K562 (cell line): ENCODE results near the gene PTPRF. TPM values are rescaled to one million over a fixed set of nuclear protein-coding genes. Genes with fewer than 3 reads are reported as not detected.
A peak's percentile ranks its signal among the peaks of the same experiment; 100 is the strongest.

Experiments used
- ASH1L ChIP-seq: fragments of 450-650 bp; IDR thresholded peaks from 2 replicates; pipeline ENCODE4 v1.6.1; 2018; ENCODE audit warnings: borderline replicate concordance, mild to moderate bottlenecking, low read depth; ENCODE audit not compliant: partially characterized antibody
- CBX5 ChIP-seq: IDR thresholded peaks from 2 replicates; pipeline ENCODE4 v1.6.1; 2014; ENCODE audit warnings: low read depth, borderline replicate concordance
- E4F1 ChIP-seq: fragments of 250-450 bp; sonication (Bioruptor Pico); IDR thresholded peaks from 2 replicates; pipeline ENCODE4 v1.5.0; 2021; ENCODE audit warnings: mild to moderate bottlenecking, borderline replicate concordance
- ELF2 ChIP-seq: fragments of 250-450 bp; sonication (Bioruptor Pico); IDR thresholded peaks from 2 replicates; pipeline ENCODE4 v1.5.0; 2021; ENCODE audit warnings: mild to moderate bottlenecking
- HDAC8 ChIP-seq: fragments of 450-650 bp; IDR thresholded peaks from 2 replicates; pipeline ENCODE4 v1.6.1; 2016; ENCODE audit warnings: mild to moderate bottlenecking, missing genetic modification characterization, moderate library complexity, missing compliant biosample characterization
- HIVEP1 ChIP-seq: fragments of 250-450 bp; sonication (Bioruptor Pico); IDR thresholded peaks from 2 replicates; pipeline ENCODE4 v1.4.0; 2020; ENCODE audit warnings: mild to moderate bottlenecking
- L3MBTL2 ChIP-seq: fragments of 450-650 bp; IDR thresholded peaks from 2 replicates; pipeline ENCODE4 v1.6.1; 2016; ENCODE audit warnings: mild to moderate bottlenecking, moderate library complexity
- LARP7 ChIP-seq: fragments of 450-650 bp; IDR thresholded peaks from 2 replicates; pipeline ENCODE4 v1.6.1; 2016
- MAZ ChIP-seq, 2 experiments: fragments of 450-650 bp in 1 of 2; sonication (generic) in 1 of 2; formaldehyde crosslinking; IDR thresholded peaks in 1 of 2; conservative IDR thresholded peaks in 1 of 2; 2 replicates each; pipeline versions ENCODE4 v1.4.0 to v1.5.0; 2020; ENCODE audit warnings: mild to moderate bottlenecking in 1 of 2, missing genetic modification reagents in 1 of 2
- NFXL1 ChIP-seq: fragments of 450-650 bp; formaldehyde crosslinking; IDR thresholded peaks from 2 replicates; pipeline ENCODE4 v1.4.0; 2021; ENCODE audit warnings: mild to moderate bottlenecking
- PPARD ChIP-seq: fragments of 250-450 bp; sonication (Bioruptor Pico); IDR thresholded peaks from 2 replicates; pipeline ENCODE4 v1.8.0; 2022; ENCODE audit warnings: inconsistent platforms, mild to moderate bottlenecking, moderate library complexity
- RFX1 ChIP-seq: fragments of 450-650 bp; IDR thresholded peaks from 2 replicates; pipeline ENCODE4 v1.6.1; 2016; ENCODE audit warnings: mild to moderate bottlenecking, moderate library complexity
- SPI1 ChIP-seq: IDR thresholded peaks from 2 replicates; pipeline ENCODE4 v1.6.1; 2011; ENCODE audit warnings: low read depth, low read length, control low read depth, borderline replicate concordance
- ZKSCAN1 ChIP-seq: fragments of 150-350 bp; IDR thresholded peaks from 2 replicates; pipeline ENCODE4 v1.6.1; 2016; ENCODE audit warnings: low read depth, low read length
- ZNF318 ChIP-seq, 2 experiments: fragments of 450-650 bp; IDR thresholded peaks; 2 replicates each; pipeline ENCODE4 v1.6.1; 2016; ENCODE audit warnings: mild to moderate bottlenecking in 2 of 2, borderline replicate concordance in 1 of 2, low read depth in 1 of 2, moderate library complexity in 1 of 2
- ZNF324 ChIP-seq: fragments of 250-450 bp; sonication (Bioruptor Pico); IDR thresholded peaks from 2 replicates; pipeline ENCODE4 v1.4.0; 2020; ENCODE audit warnings: mild to moderate bottlenecking
- ZNF707 ChIP-seq: fragments of 250-450 bp; sonication (Bioruptor Pico); conservative IDR thresholded peaks from 2 replicates; pipeline ENCODE4 v1.8.0; 2022; ENCODE audit warnings: inconsistent platforms, mild to moderate bottlenecking, moderate library complexity
- ZNF717 ChIP-seq: fragments of 250-450 bp; sonication (Bioruptor Pico); IDR thresholded peaks from 2 replicates; pipeline ENCODE4 v1.5.0; 2021
- polyA plus RNA-seq, 8 experiments: library from polyadenylated mRNA; depleted of rRNA in 4 of 8; stranded (reverse) in 5 of 8; unstranded in 3 of 8; fragments of >200 nt; fragmentation: Nextera tagmentation in 2 of 8; fragmentation: Illumina TruSeq in 1 of 8; extraction: Ambion mirVana in 2 of 8; extraction: Trizol in 1 of 8; gene quantifications; 2 replicates each; pipeline versions ENCODE4 v1.2.1 to v1.2.3, GENCODE V29; 2011 to 2014; ENCODE audit warnings: inconsistent platforms in 1 of 8, missing spikeins in 1 of 8
- total RNA-seq, 7 experiments: library from RNA; depleted of rRNA in 6 of 7; stranded (reverse); fragments of >200 nt in 6 of 7; fragmentation: Illumina TruSeq in 2 of 7; extraction: Trizol in 2 of 7; gene quantifications; 2 replicates each; pipeline versions ENCODE4 v1.2.1 to v1.2.3, GENCODE V29; 2011 to 2021; ENCODE audit warnings: low replicate concordance in 1 of 7

Gene PTPRF
- total and polyA plus RNA-seq, 9 of the 15 experiments (the other 6 are each of a cell fraction or from before 2014, with no cell fraction given), result 0.13 to 4.3 (median 1.1) TPM

- TF ChIP-seq ZNF318 (IDR thresholded peaks at IDR 0.05; ENCODE audit: borderline replicate concordance in 1 of 2, low read depth in 1 of 2) (peak in 1 of 2 experiments; percentile 92; a peak in 3 of 4 replicates), HDAC8 (tag) (no peak), ELF2 (CRISPR knock-in tag) (no peak), PPARD (no peak), ASH1L (peak; percentile 34), LARP7 (peak; percentile 6; the same call in 1 of the 2 replicates), RFX1 (no peak), MAZ (CRISPR knock-in tag; conservative IDR thresholded peaks at IDR 0.05 in 1 of 2, IDR thresholded peaks at IDR 0.05 in 1 of 2) (peak; percentile 94), L3MBTL2 (peak; percentile 84), NFXL1 (no peak), E4F1 (CRISPR knock-in tag) (no peak), SPI1 (no peak), ZNF707 (CRISPR knock-in tag) (no peak), ZNF717 (CRISPR knock-in tag) (no peak), ZNF324 (CRISPR knock-in tag) (no peak), ZKSCAN1 (peak; percentile 91), HIVEP1 (CRISPR knock-in tag) (0 out of 2 replicates have a peak, but pooled peaks have one; percentile 19), CBX5 (no peak)
Observed at GRCh38 chr1:43522776-43523480, 7.8 kb upstream of the PTPRF start (continued).
